Right atrium auricular region (tissue), 2 donors: ENCODE measurements around the gene ZNF444. TPM values are rescaled to one million over a fixed set of nuclear protein-coding genes. Genes with fewer than 3 reads are reported as not detected.
"Not testable (repeated sequence)": the region's sequence is repeated elsewhere in the genome, so short reads cannot be mapped to it uniquely, and the experiment has no call there.

ENCODE experiments used
- DNase-seq: peaks from one replicate; pipeline ENCODE4 v3.0.0-alpha.2; 2019; ENCODE audit warnings: low spot score
- H3K27ac ChIP-seq, 2 donors: fragments of 200-600 bp; sonication (generic); 1 replicate in 1 of 2; 2 replicates in 1 of 2; pipeline ENCODE4 v1.5.1; 2016 to 2019
- H3K27me3 ChIP-seq, 2 donors: fragments of 200-600 bp; sonication (generic); one replicate each; pipeline versions ENCODE4 v1.5.1 to v1.6.0; 2017 to 2019
- H3K36me3 ChIP-seq: fragments of 200-600 bp; sonication (generic); one replicate; pipeline ENCODE4 v1.5.1; 2016
- H3K4me1 ChIP-seq, 2 donors: fragments of 200-600 bp; sonication (generic); one replicate each; pipeline versions ENCODE4 v1.5.1 to v1.6.0; 2017 to 2019
- H3K4me3 ChIP-seq, 2 donors: fragments of 200-600 bp; sonication (generic); 1 replicate in 1 of 2; 2 replicates in 1 of 2; pipeline ENCODE4 v1.5.1; 2017 to 2019; ENCODE audit warnings: mild to moderate bottlenecking in 1 of 2, moderate library complexity in 1 of 2
- H3K9me3 ChIP-seq, 2 donors: fragments of 200-600 bp; sonication (generic); one replicate each; pipeline ENCODE4 v1.5.1; 2019
- total RNA-seq, 2 donors: library from RNA; depleted of rRNA; stranded (reverse); fragments of >200 nt; gene quantifications; one replicate each; pipeline ENCODE4 v1.1.0, GENCODE V29; 2016
- TF ChIP-seq, protein P1 (sequence below), 2 donors: fragments of 200-600 bp; sonication (generic); IDR thresholded peaks; one replicate each; pipeline ENCODE4 v1.5.1; 2019; ENCODE audit warnings: antibody characterized with exemption in 2 of 2

The ZNF444 gene
- total RNA-seq, 2 donors from 2014 or later, result 26.1 to 30.9 TPM

- TF ChIP-seq, protein P1, sequence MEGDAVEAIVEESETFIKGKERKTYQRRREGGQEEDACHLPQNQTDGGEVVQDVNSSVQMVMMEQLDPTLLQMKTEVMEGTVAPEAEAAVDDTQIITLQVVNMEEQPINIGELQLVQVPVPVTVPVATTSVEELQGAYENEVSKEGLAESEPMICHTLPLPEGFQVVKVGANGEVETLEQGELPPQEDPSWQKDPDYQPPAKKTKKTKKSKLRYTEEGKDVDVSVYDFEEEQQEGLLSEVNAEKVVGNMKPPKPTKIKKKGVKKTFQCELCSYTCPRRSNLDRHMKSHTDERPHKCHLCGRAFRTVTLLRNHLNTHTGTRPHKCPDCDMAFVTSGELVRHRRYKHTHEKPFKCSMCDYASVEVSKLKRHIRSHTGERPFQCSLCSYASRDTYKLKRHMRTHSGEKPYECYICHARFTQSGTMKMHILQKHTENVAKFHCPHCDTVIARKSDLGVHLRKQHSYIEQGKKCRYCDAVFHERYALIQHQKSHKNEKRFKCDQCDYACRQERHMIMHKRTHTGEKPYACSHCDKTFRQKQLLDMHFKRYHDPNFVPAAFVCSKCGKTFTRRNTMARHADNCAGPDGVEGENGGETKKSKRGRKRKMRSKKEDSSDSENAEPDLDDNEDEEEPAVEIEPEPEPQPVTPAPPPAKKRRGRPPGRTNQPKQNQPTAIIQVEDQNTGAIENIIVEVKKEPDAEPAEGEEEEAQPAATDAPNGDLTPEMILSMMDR (IDR thresholded peaks at IDR 0.05), result no peak
- no peak overlapping the region for H3K27ac ChIP-seq
- no peak for DNase-seq
- H3K4me1 ChIP-seq, result no peaks in the 10 kb centered on the region
- no peaks in the 10 kb centered on the region for H3K36me3 ChIP-seq
- H3K4me3 ChIP-seq, result no peak overlapping the region
- H3K9me3 ChIP-seq, result no peaks in the 10 kb centered on the region
- no peaks in the 10 kb centered on the region for H3K27me3 ChIP-seq
These were observed 50.6 kb downstream of the ZNF444 start for GRCh38 chr19:56191711-56192110.

DNA sequence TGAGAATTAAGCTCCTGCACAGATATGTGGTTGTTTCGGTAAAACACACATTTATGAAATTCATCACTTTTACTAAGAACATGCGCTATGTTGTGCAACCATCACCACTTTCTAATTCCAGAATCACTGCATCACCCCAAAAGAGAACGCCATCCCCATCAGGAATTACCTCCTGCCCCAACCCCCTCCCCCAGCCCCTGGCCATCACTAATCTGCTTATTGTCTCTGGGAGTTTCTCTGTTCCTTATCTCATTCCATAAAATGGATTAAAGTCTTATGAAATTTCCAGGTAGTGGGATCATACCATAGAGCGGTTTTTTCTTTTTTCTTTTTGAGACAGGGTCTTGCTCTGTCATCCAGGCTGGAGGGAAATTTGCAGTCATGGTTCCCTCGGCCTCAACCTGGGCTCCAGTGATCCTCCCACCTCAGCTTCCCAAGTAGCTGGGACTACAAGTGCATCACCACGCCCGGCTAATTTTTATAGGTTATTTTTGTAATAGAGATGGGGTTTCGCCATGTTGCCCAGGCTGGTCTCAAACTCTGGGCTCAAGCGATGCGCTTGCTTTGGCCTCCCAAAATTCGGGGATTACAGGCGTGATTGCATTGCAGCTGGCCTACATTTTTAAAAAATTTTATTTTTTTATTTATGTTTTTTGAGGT lies 53.0 kb downstream of the ZNF444 start:
- no peak overlapping the region for H3K27ac ChIP-seq
- no peaks in the 10 kb centered on the region for H3K9me3 ChIP-seq
- H3K27me3 ChIP-seq, result no peaks in the 10 kb centered on the region
- H3K4me3 ChIP-seq, result no peak overlapping the region
- DNase-seq, result no peak
- TF ChIP-seq, protein P1 (IDR thresholded peaks at IDR 0.05), result no peak
- no peaks in the 10 kb centered on the region for H3K36me3 ChIP-seq
- H3K4me1 ChIP-seq, result no peaks in the 10 kb centered on the region

DNA sequence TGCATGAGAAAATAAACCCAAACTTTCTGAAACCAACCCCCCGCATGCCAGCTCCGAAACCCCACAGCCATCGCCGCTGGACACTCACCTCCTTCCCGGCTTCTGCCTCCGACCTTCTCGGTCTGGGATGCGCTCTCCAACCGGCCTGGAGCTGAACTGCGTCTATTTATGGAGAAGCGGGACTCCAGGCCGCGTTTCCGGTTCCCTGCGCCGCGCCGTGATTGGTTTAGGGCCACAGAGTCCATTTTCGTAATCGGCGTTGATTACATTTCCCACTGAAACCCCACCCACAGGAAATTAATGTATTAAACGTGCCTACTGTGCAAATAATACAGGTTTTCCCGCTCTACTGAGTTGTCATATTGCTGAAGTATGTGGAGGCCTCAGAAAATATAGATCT lies 56.6 kb downstream of the ZNF444 start, which contains the start of gene ZSCAN5B:
TSS of gene ZSCAN5B (minus strand) at position 138 of the 400 bp plus-strand sequence. CDS start 4,731 bp downstream, outside the sequence.
- not testable (repeated sequence) for DNase-seq, H3K4me3 ChIP-seq

DNA sequence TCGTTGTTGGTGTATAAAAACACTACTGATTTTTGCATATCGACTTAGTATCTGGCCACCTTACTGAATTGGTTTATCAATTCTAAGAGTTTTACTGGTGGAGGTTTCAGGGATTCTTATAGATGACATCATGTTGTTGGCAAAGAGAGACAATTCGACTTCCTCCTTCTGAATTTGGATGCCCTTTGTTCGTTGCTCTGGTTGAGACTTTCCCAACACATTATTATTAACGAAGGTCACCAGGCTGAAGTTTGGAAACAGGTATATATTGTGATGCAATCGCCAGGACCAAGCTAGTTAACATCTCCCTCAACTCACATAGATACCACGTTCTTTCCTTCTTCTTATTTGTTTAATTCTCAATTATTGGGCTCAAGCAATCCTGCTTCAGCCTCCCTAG lies 58.6 kb downstream of the ZNF444 start:
- Histone ChIP-seq H3K4me3 (no peak overlapping the region), H3K9me3 (no peaks in the 10 kb centered on the region), H3K36me3 (no peaks in the 10 kb centered on the region), H3K27ac (no peak overlapping the region), H3K4me1 (no peaks in the 10 kb centered on the region), H3K27me3 (no peaks in the 10 kb centered on the region)
- no peak for DNase-seq
- TF ChIP-seq, protein P1 (IDR thresholded peaks at IDR 0.05), result no peak

More for the DNA sequence above, 56.6 kb downstream of the ZNF444 start, which contains the start of gene ZSCAN5B:
- H3K36me3 ChIP-seq, H3K4me1 ChIP-seq, H3K27ac ChIP-seq, H3K9me3 ChIP-seq, H3K27me3 ChIP-seq: not testable (repeated sequence)

DNA sequence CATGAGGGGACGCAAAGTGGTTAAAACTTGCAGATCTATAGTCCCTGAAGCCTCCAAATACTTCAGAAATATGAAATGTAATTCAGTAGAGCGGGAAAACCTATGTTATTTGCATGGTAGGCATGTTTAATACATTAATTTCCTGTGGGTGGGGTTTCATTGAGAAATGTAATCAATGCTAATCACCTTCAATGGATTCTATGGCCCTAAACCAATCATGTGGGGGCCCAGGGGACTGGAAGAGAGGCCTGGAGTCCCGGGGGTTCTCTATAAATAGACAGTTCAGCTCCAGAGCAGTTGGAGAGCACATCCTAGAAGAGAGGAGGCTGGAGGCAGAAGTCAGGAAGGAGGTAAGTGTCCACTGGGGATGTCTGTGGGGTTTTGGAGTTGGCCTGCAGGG lies 60.9 kb downstream of the ZNF444 start, which contains the start of gene ZSCAN5C:
TSS of gene ZSCAN5C (plus strand) at position 301 of the 400 bp plus-strand sequence. CDS start 3,641 bp downstream, outside the sequence.
- no peaks in the 10 kb centered on the region for H3K27me3 ChIP-seq
- H3K4me1 ChIP-seq, result no peaks in the 10 kb centered on the region
- TF ChIP-seq, protein P1 (IDR thresholded peaks at IDR 0.05), result no peak
- H3K4me3 ChIP-seq, result no peak within 1 kb of the TSS
- no peak within 1 kb of the TSS for H3K27ac ChIP-seq
- DNase-seq, result no peak
- no peaks in the 10 kb centered on the region for H3K36me3 ChIP-seq
- no peaks in the 10 kb centered on the region for H3K9me3 ChIP-seq

- not testable (repeated sequence) for H3K36me3 ChIP-seq, H3K27ac ChIP-seq, H3K4me3 ChIP-seq, H3K4me1 ChIP-seq, H3K9me3 ChIP-seq, H3K27me3 ChIP-seq, DNase-seq
These were observed 66.5 kb downstream of the ZNF444 start for GRCh38 chr19:56207581-56207980.

DNA sequence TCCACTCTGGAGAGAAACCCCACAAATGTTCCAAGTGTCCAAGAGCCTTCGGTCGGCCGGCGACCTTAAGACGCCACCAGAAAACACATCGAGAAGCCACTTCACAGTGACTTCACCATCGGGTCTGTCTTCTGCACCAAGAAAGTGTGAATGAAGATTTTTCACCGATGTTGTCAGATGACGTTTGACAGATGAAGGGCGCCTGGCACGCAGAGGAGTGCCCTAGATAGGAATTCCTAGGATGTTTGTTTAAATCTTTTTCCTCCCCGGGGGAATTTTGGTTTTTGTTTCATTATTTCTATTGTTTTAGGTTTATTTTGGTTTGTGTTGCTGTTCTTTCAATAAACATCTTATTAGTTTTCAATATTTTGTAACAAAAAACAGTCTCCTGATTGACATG lies 68.0 kb downstream of the ZNF444 start:
- H3K27ac ChIP-seq, result no peak overlapping the region
- H3K9me3 ChIP-seq, result no peaks in the 10 kb centered on the region
- no peaks in the 10 kb centered on the region for H3K4me1 ChIP-seq
- DNase-seq, result no peak
- no peaks in the 10 kb centered on the region for H3K27me3 ChIP-seq
- H3K36me3 ChIP-seq, result no peaks in the 10 kb centered on the region
- no peak overlapping the region for H3K4me3 ChIP-seq
- TF ChIP-seq, protein P1 (IDR thresholded peaks at IDR 0.05), result no peak

DNA sequence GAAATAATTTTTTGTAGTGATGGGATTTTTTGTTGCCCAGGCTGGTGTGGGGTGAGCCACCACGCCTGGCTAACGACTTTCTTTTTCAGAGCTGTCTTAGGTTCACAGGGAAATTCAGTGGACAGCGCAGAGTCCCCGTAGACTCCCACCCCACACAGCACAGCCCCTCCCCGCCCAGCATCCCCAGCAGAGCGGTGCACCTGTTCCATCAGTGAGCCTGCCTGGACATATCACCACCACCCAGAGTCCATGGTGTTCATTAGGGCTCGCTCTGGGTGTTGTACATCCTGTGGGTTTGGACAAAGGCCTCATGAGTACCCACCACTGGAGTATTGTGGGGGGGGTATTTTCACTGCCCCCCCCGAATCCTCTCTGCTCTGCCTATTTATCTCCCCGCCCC lies 68.9 kb downstream of the ZNF444 start:
- H3K4me1 ChIP-seq, H3K4me3 ChIP-seq, H3K36me3 ChIP-seq, H3K27me3 ChIP-seq, DNase-seq, H3K9me3 ChIP-seq, H3K27ac ChIP-seq: not testable (repeated sequence)
